Left ventricle myocardium inferior (tissue), 1 donor: Measurements from ENCODE around the gene SRBD1. TPM values are rescaled to one million over a fixed set of nuclear protein-coding genes. Genes with fewer than 3 reads are reported as not detected.

Experiments used
- DNase-seq: peaks from one replicate; pipeline ENCODE4 v3.0.0-alpha.2; 2020
- H3K27ac ChIP-seq: fragments of 200-600 bp; replicated peaks from 2 replicates; pipeline ENCODE4 v1.8.0; 2021
- H3K27me3 ChIP-seq: fragments of 200-600 bp; 2 replicates; pipeline ENCODE4 v1.8.0; 2021; ENCODE audit warnings: low read depth
- H3K36me3 ChIP-seq: fragments of 200-600 bp; 2 replicates; pipeline ENCODE4 v1.8.0; 2021
- H3K4me1 ChIP-seq: fragments of 200-600 bp; 2 replicates; pipeline ENCODE4 v1.8.0; 2021
- H3K4me3 ChIP-seq: fragments of 200-600 bp; 2 replicates; pipeline ENCODE4 v1.8.0; 2021; ENCODE audit warnings: mild to moderate bottlenecking, moderate library complexity
- H3K9me3 ChIP-seq: fragments of 200-600 bp; replicated peaks from 2 replicates; pipeline ENCODE4 v1.8.0; 2021
- intact Hi-C: fragments of 100-400 bp; cut with micrococcal nuclease; formaldehyde crosslinking; loops from one replicate; pipeline ENCODE4 v1.11.0; 2022
- total RNA-seq: library from RNA; stranded (reverse); fragmentation: NEBNext Ultra II Directional; extraction: Animal tissue kit (Norgen Biotek cat#: 25700); gene quantifications from one replicate; pipeline ENCODE4 v1.2.1, GENCODE V29; 2021
- TF ChIP-seq, protein P1 (sequence below): fragments of 200-600 bp; IDR thresholded peaks from 2 replicates; pipeline ENCODE4 v1.8.0; 2021; ENCODE audit warnings: antibody characterized with exemption, mild to moderate bottlenecking, borderline replicate concordance
- donor health status: DM: no; HTN: yes; CAD: no; lungs with severe emphysema.

Gene SRBD1
- total RNA-seq, 1 donor from 2014 or later: 11.8 TPM

DNA sequence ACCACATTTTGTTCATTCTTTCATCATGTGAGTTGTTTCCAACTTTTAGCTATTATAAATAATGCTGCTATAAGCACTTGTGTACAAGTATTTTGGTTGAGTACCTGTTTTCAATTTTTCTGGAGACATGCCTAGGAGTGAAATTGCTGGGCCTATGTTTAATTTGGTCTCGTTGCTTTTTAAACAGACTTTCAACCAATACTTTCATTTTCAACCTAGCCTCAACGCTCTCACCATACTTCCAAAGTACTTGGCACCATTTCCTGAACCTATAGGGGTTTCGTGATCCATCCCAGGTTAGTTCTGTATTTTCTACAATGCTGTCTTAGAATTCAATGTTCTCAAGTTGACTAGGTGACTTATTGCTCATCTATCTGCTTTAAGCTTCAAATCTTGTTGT, 126.1 kb downstream of the SRBD1 start:
- DNase-seq: no peak
- TF ChIP-seq, protein P1, sequence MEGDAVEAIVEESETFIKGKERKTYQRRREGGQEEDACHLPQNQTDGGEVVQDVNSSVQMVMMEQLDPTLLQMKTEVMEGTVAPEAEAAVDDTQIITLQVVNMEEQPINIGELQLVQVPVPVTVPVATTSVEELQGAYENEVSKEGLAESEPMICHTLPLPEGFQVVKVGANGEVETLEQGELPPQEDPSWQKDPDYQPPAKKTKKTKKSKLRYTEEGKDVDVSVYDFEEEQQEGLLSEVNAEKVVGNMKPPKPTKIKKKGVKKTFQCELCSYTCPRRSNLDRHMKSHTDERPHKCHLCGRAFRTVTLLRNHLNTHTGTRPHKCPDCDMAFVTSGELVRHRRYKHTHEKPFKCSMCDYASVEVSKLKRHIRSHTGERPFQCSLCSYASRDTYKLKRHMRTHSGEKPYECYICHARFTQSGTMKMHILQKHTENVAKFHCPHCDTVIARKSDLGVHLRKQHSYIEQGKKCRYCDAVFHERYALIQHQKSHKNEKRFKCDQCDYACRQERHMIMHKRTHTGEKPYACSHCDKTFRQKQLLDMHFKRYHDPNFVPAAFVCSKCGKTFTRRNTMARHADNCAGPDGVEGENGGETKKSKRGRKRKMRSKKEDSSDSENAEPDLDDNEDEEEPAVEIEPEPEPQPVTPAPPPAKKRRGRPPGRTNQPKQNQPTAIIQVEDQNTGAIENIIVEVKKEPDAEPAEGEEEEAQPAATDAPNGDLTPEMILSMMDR: no peak
- Histone ChIP-seq H3K27me3 (no peaks in the 10 kb centered on the region), H3K4me3 (no peak overlapping the region), H3K9me3 (peaks cover 2% of the 10 kb centered on the region), H3K36me3 (peaks cover 10% of the 10 kb centered on the region), H3K4me1 (no peaks in the 10 kb centered on the region), H3K27ac (no peak overlapping the region)
- intact Hi-C loops: no loop called here

DNA sequence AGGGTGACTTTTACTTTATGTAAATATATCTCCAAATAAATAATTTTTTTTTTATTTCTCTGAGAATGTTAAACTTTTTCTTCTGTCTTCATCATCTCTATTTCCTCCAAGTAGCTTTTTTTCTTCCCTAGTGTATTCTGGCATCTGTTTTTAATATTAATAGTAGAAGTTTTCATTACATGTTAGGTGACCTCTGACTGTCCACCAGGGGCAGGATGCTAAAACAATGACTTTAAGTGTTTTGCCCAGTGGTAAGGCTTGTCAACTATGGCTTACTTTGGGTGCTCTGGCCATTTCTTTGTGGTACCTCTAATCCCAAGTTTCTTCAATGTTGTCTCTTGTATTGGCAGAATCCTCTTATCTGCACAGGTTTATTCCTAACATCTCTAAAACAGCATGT, 127.1 kb downstream of the SRBD1 start:
- no peak overlapping the region for H3K27ac ChIP-seq
- peaks cover 8% of the 10 kb centered on the region for H3K9me3 ChIP-seq
- intact Hi-C loops: no loop called here
- peaks cover 15% of the 10 kb centered on the region for H3K36me3 ChIP-seq
- H3K27me3 ChIP-seq: no peaks in the 10 kb centered on the region
- TF ChIP-seq, protein P1: no peak
- H3K4me1 ChIP-seq: no peaks in the 10 kb centered on the region
- DNase-seq: no peak
- H3K4me3 ChIP-seq: no peak overlapping the region

DNA sequence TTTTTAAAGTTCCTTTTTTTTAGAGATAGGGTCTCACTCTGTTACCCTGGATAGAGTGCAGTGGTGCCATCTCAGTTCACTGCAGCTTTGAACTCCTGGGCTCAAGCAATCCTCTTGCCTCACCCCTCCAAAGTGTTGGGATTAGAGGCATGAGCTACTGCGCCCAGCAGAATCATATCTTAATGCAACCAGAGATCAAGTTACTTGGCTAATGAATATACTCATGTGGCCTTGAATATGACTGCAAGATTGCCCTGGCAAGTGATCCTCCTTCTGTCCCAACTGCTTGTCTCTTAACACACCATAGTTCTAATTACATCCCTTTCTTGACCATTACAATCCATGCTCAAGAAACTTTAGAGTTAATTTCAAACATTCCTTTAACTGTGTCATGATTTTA, 133.5 kb downstream of the SRBD1 start:
- Histone ChIP-seq H3K27me3 (no peaks in the 10 kb centered on the region), H3K27ac (no peak overlapping the region), H3K4me3 (no peak overlapping the region), H3K9me3 (peaks cover 8% of the 10 kb centered on the region), H3K36me3 (peaks cover 12% of the 10 kb centered on the region), H3K4me1 (no peaks in the 10 kb centered on the region)
- no peak for DNase-seq
- TF ChIP-seq, protein P1: no peak
- intact Hi-C loops: no loop called here

DNA sequence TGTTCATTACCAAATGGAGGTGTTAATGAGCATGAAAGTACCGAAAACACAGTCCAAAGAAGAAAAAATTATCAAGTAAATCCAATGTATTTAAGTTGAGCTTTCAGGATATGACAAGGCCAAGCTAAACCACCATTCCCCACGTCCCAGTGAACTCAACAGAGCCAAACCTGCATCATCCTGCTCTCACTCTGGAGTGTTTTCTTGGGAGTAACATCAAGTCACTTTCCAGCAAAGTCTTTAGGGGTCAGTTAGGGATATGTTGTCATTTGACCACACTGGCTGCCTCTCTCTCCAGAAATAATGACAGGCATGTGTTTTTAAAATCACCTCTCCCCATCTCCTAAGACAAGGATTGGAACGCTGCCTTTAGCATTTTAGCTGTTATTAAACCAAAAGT, 140.5 kb downstream of the SRBD1 start:
- intact Hi-C loops: no loop called here
- H3K27ac ChIP-seq: peak overlapping the region; percentile 51

DNA sequence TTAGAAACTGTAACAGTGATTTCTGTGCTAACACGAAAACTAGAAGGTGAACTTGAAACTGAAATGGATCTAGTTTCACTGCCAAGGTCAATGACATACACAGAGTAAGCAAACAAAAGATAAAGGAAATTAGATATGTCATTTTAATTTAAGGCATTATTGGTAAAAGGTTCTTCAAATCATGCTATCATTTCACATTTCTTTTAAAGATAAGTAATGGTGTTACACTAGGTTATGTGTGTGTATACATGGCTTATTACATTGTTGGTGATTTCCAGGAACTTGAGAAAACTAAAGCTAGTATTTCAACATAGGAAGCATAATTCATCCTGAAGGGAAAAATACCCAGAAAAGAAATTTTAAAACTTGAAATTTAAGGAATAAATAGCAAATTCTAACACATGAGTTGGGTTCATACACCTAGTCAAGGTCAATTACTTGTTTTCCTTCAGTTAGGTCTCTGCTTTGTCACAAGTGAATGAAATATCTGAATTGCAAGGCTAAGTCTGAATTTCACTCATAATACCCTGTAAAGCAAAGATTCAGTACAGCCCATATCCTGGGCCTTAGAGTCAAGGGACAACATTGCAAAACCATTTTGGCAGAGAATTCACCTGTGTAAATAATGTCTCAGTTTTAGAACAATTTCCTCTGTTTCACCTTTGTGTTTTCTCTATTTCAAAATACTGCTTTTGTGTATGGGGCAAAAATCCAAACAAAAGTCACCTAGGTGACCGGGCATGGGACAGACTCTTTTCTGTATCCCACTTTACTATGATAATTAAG, 141.6 kb downstream of the SRBD1 start:
- Histone ChIP-seq H3K4me3 (no peak overlapping the region), H3K9me3 (no peaks in the 10 kb centered on the region), H3K36me3 (no peaks in the 10 kb centered on the region), H3K27ac (peak overlapping the region; percentile 51), H3K27me3 (no peaks in the 10 kb centered on the region), H3K4me1 (peaks cover 28% of the 10 kb centered on the region)
- intact Hi-C loops: no loop called here
- TF ChIP-seq, protein P1: no peak
- no peak for DNase-seq

More for the DNA sequence above, 140.5 kb downstream of the SRBD1 start:
- Histone ChIP-seq H3K27me3 (no peaks in the 10 kb centered on the region), H3K4me1 (peaks cover 28% of the 10 kb centered on the region), H3K4me3 (no peak overlapping the region), H3K36me3 (no peaks in the 10 kb centered on the region), H3K9me3 (no peaks in the 10 kb centered on the region)
- TF ChIP-seq, protein P1: no peak
- DNase-seq: no peak
